GM12878 (cell line): ENCODE results near the gene MPRIP.

ENCODE experiments used
- NFXL1 ChIP-seq: fragments of 450-650 bp; IDR thresholded peaks from 2 replicates; pipeline ENCODE4 v1.6.1; 2017; ENCODE audit warnings: antibody characterized with exemption, mild to moderate bottlenecking, borderline replicate concordance
- RAD21 ChIP-seq: IDR thresholded peaks from 2 replicates; pipeline ENCODE4 v1.6.1; 2011; ENCODE audit warnings: mild to moderate bottlenecking, low read depth, low read length, moderate library complexity; ENCODE audit not compliant: insufficient read depth
- RAD51 ChIP-seq: fragments of 450-650 bp; IDR thresholded peaks from 2 replicates; pipeline ENCODE4 v1.6.1; 2016; ENCODE audit warnings: moderate library complexity, mild to moderate bottlenecking, inconsistent platforms

DNA sequence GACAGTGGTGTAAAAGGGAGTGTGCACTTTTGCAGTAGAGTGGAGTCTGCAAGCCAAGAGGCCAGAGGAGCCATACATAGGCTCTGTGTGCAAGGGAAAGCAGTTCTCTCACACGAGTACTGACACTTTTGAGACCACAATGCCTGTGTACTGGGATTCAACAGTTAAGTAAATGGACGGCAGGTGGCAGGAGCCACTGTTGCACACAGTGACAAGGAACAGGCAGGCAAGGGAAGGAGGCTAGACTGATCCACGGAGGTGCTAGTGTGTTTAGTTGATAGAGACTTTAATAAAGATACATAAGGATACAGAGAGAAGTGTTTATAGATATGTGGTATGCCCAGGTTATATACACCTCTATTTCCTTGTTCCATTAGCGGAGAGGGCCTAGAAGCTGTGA is 67.0 kb downstream of the MPRIP start:
- TF ChIP-seq NFXL1, result no peak
- no peak for TF ChIP-seq RAD21
- TF ChIP-seq RAD51, result no peak
